ENCODE data around the gene PARD3.
A peak's percentile ranks its signal among the peaks of the same experiment; 100 is the strongest.
"Not testable (repeated sequence)": the region's sequence is repeated elsewhere in the genome, so short reads cannot be mapped to it uniquely, and the experiment has no call there.

The PARD3 gene

DNA sequence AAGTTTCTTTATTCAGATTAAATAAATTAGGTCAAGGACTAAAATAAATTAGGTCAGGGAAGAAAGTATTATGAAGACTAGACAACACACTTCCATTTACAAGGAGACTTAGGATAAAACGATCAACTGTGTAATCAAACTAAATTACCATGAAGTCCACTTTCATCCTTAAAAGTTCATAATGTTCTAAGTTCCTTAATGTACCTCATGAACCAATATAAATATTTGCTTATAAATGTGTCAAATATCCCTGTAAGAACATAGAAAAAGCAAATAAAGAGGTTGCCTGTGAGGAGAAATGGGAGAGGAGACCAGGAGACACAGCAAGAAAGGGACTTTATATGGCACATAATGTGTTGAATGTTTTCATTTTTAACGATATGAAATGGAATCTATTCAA, 345.6 kb downstream of the PARD3 start:
- no peak for DNase-seq (ENCODE audit: low read depth, low spot score)

DNA sequence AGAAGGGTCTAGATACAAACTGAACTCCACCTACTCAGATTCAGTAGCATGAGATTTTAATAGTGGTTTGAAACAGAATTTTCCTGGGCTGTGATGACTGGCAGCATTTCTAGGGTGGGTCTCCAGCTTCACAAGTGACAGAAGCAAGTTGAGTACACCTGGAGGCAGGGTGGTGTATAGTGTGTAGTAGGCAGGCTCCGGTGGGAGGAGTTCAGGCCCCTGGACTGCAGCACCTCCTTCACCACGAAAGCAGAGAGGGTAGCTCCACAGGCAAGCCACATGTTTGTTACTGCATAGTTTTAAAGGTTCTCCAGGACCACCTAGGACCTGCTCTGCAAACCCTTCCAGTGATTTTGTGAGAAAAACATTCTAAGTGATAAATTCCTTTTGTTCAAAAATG, 347.2 kb downstream of the PARD3 start:
- no peak for DNase-seq (ENCODE audit: low read depth, low spot score)

DNA sequence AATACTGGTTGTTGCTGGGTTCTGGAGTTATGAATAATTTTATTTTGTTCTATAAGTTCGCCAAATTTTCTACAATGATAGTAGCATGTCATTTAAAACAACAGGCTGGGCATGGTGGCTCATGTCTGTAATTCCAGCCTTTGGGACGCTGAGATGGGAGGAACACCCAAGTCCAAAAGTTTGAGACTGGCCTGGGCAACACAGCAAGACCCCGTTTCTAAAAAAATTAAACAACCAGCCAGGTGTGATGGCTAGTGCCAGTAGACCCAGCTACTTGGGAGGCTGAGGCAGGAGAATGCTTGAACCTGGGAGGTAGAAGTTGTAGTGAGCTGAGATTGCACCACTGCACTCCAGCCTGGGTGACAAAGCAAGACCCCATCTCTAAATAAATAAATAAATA, 347.7 kb downstream of the PARD3 start:
- DNase-seq (ENCODE audit: low read depth, low spot score): no peak

- DNase-seq (ENCODE audit: low read depth, low spot score): no peak
Measured at GRCh38 chr10:34465678-34466077, 349.4 kb downstream of the PARD3 start.

GRCh38 chr10:34464591-34464990, 350.5 kb downstream of the PARD3 start:
- DNase-seq (ENCODE audit: low read depth, low spot score): no peak

GRCh38 chr10:34464000-34464399, 351.1 kb downstream of the PARD3 start:
- DNase-seq (ENCODE audit: low read depth, low spot score): no peak

- DNase-seq (ENCODE audit: low read depth, low spot score): no peak
Measured at GRCh38 chr10:34462993-34463392, 352.1 kb downstream of the PARD3 start.

DNA sequence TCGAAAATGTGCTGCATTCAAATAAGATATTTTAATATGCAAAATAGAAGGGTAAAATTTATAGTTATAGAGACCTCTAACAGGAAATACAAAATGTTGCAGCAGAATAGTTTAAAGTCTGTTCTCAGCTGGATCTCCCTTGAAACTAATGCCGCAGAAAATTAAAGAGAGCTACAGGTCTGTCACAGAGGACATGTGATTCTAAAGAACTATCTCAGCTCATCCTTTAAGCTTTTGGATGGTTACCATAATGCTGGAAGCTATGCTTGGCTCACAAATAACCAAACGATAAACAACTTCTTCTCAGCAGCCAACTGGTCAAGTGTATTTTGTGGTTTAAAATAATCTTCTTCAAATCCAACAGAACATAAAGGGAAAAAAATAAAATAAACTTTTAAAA, 353.0 kb downstream of the PARD3 start:
- no peak for DNase-seq (ENCODE audit: low read depth, low spot score)

GRCh38 chr10:34454590-34455261, 360.4 kb downstream of the PARD3 start:
- no peak for DNase-seq (ENCODE audit: low read depth, low spot score)

- no peak for DNase-seq (ENCODE audit: low read depth, low spot score)
Measured at GRCh38 chr10:34449836-34450235, 365.3 kb downstream of the PARD3 start.

DNA sequence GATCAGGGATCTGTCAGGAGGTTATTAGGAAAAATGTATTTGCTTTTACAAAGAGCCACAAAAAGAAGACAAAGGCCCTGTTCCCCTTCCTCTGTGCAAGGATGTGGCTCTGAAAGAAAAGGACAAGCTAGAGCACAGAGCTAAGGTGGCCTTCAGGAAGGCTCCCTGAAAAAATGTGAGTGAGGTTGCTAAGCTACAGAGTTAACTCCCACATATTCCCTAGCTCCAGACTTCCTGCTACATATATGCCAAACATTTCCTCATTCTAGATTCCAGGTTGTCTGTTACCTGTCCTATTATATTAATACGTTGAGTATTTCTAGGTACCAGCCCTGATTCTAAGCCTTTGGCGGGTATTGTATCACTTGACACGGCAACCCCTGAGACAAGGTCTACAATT, 369.0 kb downstream of the PARD3 start:
- no peak for DNase-seq (ENCODE audit: low read depth, low spot score)

GRCh38 chr10:34444223-34445183, 370.6 kb downstream of the PARD3 start:
- no peak for DNase-seq (ENCODE audit: low read depth, low spot score)

GRCh38 chr10:34439386-34439785, 375.7 kb downstream of the PARD3 start:
- not testable (repeated sequence) for DNase-seq (ENCODE audit: low read depth, low spot score)

GRCh38 chr10:34438741-34439140, 376.4 kb downstream of the PARD3 start:
- no peak for DNase-seq (ENCODE audit: low read depth, low spot score)

DNA sequence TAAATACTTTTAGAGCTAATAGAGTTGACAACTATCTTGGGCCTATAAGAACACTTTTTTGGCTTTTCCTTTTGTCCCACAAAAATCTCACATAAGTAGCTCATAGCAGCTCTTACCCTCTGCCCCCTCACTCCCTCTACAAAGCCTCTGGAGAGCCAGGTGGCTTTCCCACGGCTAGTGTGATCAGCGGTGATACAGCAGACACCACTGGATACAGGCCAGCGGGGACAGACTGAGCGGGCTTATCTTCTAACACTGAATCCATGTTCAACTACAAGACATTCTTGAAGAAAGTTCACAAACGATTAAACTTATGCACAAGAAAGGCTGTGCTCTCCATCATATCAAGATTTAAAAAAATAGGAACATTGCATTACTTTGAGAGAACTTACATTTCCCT, 377.2 kb downstream of the PARD3 start:
- no peak for DNase-seq (ENCODE audit: low read depth, low spot score)

DNA sequence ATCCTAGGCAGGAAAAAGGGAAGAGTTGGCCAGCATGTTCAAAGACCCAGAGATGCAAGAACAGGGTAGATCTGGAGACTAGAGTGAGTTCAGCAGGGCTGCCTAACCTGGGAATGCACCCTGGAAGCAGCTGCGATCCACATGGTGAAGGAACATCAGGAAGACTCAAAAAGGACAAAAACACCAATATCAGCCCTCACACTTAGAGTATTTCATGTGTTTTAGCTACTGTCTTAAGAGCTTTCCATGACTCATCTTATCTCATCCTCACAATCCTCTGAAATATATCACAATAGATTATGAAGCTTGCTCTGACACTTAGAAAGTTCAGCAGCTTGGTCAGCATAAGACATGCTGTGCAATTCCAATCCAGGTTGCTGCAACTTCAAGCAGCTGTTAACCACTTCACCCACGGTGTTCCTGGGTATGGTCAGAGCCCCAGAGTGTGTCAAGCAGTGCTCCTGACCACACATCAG, 380.9 kb downstream of the PARD3 start:
- peak; percentile 62 for DNase-seq (ENCODE audit: low read depth, low spot score)

DNA sequence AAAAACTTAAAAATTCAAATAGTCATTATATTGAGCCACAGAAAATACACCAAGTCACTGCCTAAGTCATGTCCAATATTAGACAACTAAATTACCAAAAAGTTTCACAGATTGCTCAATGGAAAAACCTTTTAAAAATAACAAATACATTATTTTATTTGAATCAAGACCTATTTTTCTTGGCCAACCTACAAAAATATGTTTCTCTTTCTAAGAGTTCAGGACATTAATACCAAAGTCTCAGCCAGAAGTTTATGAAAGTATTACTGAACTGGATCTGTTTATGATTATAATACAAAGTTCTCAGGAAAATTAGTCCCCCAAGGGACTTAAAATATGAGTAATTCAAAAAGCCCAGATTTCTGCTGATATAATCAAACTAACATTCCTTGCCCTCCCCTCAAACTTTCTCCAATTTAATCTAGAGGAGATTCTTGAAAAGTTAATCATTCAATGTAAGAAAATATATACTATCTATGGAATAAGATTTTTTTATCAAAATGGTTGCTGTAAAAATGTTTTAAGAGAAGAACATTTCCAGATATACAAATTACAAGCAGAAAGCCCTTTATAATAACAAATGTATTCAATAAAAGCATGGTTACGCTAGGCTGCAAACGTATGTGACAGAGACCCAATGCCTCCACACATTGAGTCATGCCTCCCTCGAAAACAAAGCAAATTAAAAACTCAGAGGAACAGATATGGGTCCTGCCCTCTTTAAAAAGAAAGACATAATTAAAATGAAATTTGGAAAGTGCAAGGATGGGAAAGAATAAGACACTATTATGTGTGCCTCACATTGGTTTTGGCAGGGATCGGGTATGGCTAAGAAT, 381.6 kb downstream of the PARD3 start:
- DNase-seq (ENCODE audit: low read depth, low spot score): peak; percentile 72

DNA sequence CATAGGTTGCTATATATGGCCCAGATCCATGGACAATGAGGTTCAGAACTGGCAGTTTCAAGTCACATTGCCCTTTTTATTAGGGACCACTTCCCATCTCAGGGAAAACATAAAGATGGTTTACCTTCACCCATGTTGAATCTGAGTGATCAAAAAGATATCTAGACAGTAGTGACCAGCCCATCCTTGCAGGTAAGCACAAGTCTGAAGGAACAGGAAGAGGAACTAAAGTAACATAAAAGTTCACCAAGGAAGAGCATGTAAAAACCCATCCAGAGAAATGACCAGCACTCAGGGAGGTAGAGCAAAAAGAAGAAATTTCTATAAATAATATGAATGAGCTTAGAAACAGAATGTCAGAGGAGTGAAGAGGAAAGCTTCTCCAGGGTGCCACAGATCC, 382.5 kb downstream of the PARD3 start:
- no peak for DNase-seq (ENCODE audit: low read depth, low spot score)

DNA sequence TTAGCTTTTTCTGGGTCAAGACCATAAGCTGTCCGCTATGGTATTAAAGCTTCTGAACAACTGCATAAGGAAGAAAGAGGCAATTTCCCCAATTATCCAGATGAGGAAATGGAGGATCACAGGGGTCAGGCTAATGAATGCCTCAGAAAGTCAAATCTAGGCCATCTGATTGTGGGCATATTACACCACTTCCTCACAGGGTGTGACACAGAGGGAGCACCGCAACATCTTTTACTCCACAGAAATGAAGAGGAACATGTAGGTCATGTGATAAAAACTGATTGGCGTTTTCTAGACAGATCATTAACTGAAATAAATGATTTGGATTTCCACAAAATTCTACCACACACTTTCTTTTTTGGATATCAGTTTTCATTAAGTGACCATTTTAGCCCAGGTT, 384.4 kb downstream of the PARD3 start:
- DNase-seq (ENCODE audit: low read depth, low spot score): no peak

- no peak for DNase-seq (ENCODE audit: low read depth, low spot score)
Measured at GRCh38 chr10:34428501-34428900, 386.6 kb downstream of the PARD3 start.

DNA sequence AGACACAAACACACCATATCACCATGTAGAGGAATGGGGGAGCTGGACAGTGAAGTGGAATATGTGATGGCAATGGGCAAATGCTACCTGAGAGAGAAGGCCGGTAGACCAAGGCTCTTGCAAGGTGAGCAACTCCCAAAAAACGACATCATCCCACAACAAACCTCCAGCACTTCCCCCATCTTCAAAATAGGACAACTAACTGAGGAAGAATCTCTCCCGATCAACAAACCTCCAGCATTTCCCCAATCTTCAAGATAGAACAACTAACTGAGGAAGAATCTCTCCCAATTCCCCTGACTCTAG, 387.2 kb downstream of the PARD3 start:
- DNase-seq (ENCODE audit: low read depth, low spot score): no peak

Measured in smooth muscle cell of the brain vasculature (primary cell).